GM19193 (cell line): ENCODE measurements around the gene EVC2.

Source experiments
- POLR2A ChIP-seq: IDR thresholded peaks from 4 replicates; pipeline ENCODE4 v1.6.1; 2011; ENCODE audit not compliant: insufficient read depth, insufficient read length; ENCODE audit errors: extremely low read depth

The EVC2 gene

GRCh38 chr4:5747738-5748375, 39.5 kb upstream of the EVC2 start:
- TF ChIP-seq POLR2A, result no peak

- no peak for TF ChIP-seq POLR2A
These were observed 38.7 kb upstream of the EVC2 start for GRCh38 chr4:5746829-5747737.

GRCh38 chr4:5746250-5746649, 37.9 kb upstream of the EVC2 start:
- TF ChIP-seq POLR2A, result no peak

GRCh38 chr4:5742968-5743367, 34.6 kb upstream of the EVC2 start:
- TF ChIP-seq POLR2A, result no peak

- no peak for TF ChIP-seq POLR2A
These were observed 34.0 kb upstream of the EVC2 start for GRCh38 chr4:5742388-5742787.

GRCh38 chr4:5738061-5738460, 29.7 kb upstream of the EVC2 start:
- TF ChIP-seq POLR2A, result no peak

GRCh38 chr4:5735463-5735862, 27.1 kb upstream of the EVC2 start:
- no peak for TF ChIP-seq POLR2A

- no peak for TF ChIP-seq POLR2A
These were observed 26.5 kb upstream of the EVC2 start for GRCh38 chr4:5734853-5735252.

- no peak for TF ChIP-seq POLR2A
These were observed 23.8 kb upstream of the EVC2 start for GRCh38 chr4:5732158-5732557.

- no peak for TF ChIP-seq POLR2A
These were observed 22.9 kb upstream of the EVC2 start for GRCh38 chr4:5730993-5731990.

GRCh38 chr4:5730436-5730835, 22.1 kb upstream of the EVC2 start:
- TF ChIP-seq POLR2A, result no peak

- TF ChIP-seq POLR2A, result no peak
These were observed 16.0 kb upstream of the EVC2 start for GRCh38 chr4:5724377-5724776.

GRCh38 chr4:5722328-5722727, 14.0 kb upstream of the EVC2 start:
- TF ChIP-seq POLR2A, result no peak

GRCh38 chr4:5721923-5722322, 13.6 kb upstream of the EVC2 start:
- no peak for TF ChIP-seq POLR2A

GRCh38 chr4:5720980-5721379, 12.6 kb upstream of the EVC2 start:
- no peak for TF ChIP-seq POLR2A
